Right renal cortex interstitium (tissue), 3 donors: ENCODE results near the gene USP16. TPM values are rescaled to one million over a fixed set of nuclear protein-coding genes. Genes with fewer than 3 reads are reported as not detected.
"Not testable (repeated sequence)": the region's sequence is repeated elsewhere in the genome, so short reads cannot be mapped to it uniquely, and the experiment has no call there.

Source experiments
- DNase-seq, 3 donors: peaks; one replicate each; pipeline ENCODE4 v3.0.0-alpha.2; 2013; ENCODE audit warnings: low read depth in 3 of 3, low spot score in 2 of 3
- polyA plus RNA-seq, 3 donors: library from polyadenylated mRNA; unstranded; fragments of 120-200 nt; gene quantifications; one replicate each; pipeline ENCODE4 v1.2.1, GENCODE V29; 2013; ENCODE audit not compliant: insufficient read length in 3 of 3

Gene USP16
- polyA plus RNA-seq = 10 to 100 TPM; 48.6 to 60.0 (median 58.8) TPM

DNA sequence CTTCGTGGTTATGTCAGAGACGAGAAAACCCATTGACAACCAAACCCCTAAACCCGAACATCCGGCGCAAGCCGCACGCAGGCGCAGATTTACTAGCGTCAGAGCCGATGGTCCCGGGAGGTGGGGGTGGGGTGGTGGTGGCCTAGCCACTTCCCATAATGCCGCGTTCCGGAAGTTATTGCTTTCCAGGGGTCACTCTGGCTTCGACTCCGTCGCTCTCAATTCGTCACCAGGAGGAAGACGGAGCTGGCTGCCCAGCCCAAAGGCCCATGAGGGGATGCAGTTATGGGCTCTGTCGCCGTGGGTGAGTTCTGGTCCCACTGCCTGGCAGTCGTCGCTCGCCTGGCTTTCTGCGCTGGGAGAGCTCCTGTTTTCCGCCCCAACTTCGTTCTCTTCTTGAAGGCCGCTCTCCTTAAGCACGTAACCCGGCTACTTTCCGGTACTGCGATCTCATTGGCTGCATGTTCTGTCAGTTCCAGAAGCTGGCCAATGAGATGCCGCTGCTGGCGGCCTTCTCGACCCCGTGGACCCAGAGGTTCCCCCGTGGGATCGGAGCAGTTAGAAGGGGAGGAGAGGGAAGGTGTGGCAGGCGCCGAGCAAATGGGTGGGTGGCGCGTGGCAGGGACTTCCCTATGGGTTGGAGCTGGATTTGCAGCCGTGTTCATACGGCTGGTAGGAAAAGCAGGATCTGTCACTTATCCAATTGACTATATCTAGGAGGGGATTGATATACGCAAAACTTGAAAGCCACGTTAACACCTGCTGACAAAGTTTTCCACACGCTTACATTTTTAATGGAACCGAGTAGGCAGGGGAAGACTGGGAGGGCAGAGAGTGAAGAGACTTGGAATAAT, at the start of gene USP16:
USP16 (plus strand) TSS at position 195 of the 854 bp plus-strand sequence. CDS start 3,246 bp downstream, outside the sequence.
- DNase-seq = peak; percentile 98 to 100 (median 99)

DNA sequence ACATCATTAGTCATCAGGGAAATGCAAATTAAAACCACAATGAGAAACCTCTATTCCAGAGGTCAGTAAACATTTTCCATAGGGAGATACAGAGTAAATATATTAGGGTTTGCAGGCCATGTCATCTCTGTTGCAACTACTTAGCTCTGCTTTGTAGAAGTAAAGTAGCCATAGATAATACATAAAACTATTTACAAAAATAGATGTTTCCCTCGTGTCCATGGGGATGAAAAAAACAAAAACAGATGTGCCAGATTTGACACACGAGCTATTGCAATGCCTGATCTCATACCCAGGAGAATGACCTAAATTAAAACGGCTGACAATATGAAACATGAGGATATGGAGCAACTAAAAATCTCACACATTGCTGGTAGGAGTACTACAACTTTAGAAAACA, 49.1 kb upstream of the USP16 start:
- DNase-seq = no peak

- no peak for DNase-seq
Measured at GRCh38 chr21:28979092-28979491, 45.4 kb upstream of the USP16 start.

GRCh38 chr21:28982637-28983036, 41.8 kb upstream of the USP16 start:
- no peak for DNase-seq

DNA sequence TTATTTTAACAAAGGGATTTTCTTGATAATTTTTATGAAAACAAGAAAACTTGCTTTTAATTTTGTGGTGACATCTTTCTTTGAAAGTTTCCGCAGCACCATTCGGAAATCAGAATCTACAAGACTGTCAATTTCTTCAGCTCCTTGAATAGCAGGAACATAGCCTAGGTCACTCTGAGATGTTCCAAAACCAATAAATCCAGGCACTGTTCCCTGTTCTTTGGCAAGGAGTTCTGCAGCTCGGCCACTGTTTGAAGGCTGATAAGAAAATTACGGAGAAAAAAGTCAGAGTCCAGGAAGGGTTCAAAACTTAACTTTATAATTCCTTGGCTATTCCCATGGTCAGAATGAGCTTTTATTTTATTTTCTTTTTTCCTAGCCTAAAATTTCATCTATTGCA, 37.8 kb upstream of the USP16 start:
- no peak for DNase-seq

- DNase-seq = not testable (repeated sequence)
Measured at GRCh38 chr21:28988146-28988545, 36.3 kb upstream of the USP16 start.

- DNase-seq = no peak
Measured at GRCh38 chr21:28991861-28992525, 32.5 kb upstream of the USP16 start.

DNA sequence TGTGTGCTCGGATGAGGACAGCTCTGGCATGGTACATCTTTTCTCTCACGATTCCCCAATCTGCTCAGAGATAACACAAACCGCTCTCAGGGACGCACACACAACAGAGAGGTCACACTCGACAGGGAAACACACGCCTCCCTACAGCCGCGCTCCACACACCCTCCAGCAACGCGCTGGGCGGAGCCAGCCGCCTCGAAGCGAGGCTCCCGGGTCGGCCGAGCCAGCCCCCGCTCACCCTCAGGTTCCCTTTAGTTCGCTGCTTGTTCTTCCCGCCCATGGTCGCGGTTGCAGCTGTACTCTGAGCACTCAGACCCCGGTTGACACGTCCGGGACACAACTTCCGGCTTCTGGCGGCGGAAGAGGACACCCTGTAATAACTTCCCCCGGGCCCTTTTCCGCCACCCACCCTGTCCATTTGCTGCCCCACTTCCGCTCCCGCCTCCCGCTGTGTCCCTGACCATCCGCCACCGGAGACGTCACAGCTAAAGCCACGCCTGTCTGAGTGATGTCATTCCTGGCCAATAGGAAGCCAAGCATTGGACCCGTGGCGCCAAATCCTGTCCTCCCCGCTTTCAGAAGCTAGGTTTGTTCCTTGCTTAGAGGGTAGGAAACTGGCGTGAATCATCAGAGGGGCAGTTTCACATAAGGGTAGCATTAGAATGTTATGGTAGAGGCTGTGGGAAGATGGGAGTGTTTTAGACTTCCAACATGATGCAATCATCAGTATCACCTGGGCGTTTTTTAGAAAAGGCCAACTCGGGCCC, 31.8 kb upstream of the USP16 start, which contains the start of gene LTN1:
LTN1 (minus strand) TSS at position 352 of the 767 bp plus-strand sequence; CDS start at position 280, 72 bp downstream.
- DNase-seq = peak; percentile 97 to 99 (median 99)

GRCh38 chr21:28993293-28993629, 31.2 kb upstream of the USP16 start:
- no peak for DNase-seq

DNA sequence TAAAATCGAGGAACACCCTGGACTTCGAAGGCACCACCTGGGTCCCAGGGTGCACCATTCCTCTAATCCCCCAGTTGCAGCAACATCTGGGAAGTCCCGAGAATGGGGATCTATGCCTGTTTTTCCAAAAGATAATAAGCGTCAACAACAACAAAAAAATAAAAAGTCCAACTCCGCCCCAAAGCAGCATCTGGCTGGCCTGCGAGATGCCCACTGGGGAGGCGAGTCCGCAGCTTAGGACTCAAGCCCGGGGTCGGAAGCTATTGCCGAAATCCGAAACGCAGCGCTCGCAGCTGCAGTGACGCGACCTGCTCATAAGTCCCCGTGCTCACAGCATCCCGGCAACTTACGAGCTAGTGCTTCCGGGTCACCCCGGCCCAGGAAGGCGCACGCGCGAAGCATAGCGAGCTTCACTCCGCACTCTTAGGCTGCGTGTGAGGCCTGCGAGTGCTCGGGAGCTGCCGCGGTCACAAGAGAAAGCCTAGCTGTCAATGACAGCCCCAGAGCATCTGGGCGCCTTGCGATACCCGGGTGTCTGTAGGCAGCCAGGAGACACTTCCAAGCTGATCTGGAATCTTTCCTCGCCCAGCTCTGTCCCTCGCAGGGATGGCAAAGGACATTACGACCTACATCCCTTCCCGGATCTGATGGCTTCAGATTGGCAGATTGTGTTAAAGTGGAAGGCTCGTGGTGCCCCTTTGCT, 21.9 kb upstream of the USP16 start:
- DNase-seq = peak; percentile 89 to 93 (median 93)

DNA sequence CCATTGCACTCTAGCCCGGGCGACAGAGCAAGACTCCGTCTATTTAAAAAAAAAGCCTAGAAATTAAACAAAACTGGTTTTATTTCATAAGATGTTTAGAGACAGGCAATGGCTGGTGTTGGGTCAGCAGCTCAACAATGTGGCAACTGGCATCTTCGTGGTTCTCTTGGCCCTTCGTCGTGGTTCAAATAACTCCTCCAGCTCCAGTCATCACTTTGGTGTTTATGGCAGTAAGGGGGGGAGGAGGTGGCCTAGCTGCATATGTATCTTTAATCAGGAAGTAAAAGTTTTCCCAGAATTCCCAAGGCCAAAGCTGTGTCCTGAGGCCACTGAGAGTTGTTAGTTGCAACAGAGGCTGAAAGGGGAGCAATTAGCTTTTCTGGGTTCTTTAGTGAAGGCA, 18.8 kb upstream of the USP16 start:
- DNase-seq = no peak

DNA sequence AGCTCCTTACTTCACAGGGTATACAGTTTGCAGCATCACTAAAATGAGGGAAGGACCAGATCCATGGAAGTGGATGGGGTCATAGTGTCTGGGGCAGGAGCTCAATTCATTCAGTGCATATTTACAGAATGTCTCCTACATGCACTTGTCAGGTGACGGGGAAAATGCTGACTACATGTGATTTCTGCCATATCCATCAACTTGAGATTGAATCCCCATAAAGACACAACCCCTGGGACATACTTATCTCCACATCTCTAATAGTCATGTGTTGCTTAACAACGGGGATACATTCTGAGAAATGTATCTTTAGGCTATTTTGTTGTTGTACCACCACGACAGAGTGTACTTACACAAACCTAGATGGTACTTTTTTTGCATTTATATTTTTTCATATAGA, 17.3 kb upstream of the USP16 start:
- no peak for DNase-seq

GRCh38 chr21:29007810-29008209, 16.7 kb upstream of the USP16 start:
- DNase-seq = no peak

- DNase-seq = no peak
Measured at GRCh38 chr21:29008367-29008766, 16.1 kb upstream of the USP16 start.

GRCh38 chr21:29011236-29011635, 13.2 kb upstream of the USP16 start:
- DNase-seq = not testable (repeated sequence)

DNA sequence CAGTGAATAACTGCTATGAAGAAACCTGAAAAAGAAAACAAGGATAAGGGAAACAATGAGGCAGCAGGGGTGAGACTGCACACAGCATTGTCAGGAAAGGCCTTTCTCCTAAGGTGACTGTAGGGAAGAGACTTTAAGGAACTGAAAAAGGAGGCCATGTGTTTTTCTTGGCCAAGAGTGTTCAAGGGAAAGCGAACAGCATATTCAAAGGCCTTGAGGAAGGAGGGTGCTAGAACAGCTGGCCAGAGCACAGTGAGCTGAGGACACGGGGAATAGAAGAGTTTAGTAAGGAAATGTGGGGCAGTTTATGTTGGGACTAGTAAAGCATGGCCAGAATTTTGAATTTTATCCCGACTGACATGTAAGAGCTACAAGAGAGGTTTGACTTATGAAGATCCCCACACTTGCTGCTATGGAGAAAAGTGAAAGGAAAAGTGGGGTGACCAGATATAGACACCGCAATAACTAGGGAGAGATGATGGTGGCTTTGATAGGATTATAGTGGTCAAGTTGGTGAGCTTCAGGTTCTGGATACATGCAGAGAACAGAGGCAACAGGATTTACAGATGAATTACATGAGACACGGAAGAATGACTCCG, 6.7 kb upstream of the USP16 start:
- no peak for DNase-seq

GRCh38 chr21:29018540-29018939, 5.9 kb upstream of the USP16 start:
- no peak for DNase-seq

DNA sequence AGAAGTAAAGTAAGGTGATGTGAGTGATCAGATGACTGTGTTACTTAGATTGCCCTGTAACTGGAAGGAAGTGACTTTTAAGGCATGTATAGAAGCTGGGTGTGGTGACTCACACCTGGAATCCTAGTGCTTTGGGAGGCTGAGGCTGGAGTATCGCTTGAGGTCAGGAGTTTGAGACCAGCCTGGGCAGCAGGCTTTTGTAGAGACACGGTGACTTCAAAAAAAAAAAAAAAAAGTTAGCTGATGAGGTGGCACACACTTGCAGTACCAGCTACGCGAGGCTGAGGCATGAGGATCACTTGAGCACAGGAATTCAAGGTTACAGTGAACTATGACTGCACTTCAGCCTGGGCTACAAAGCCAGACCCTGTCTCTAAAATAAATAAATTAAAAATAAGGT, 2.3 kb upstream of the USP16 start:
- no peak for DNase-seq

- DNase-seq = no peak
Measured at GRCh38 chr21:29025328-29025713, 853 bp downstream of the USP16 start.

- DNase-seq = no peak
Measured at GRCh38 chr21:29029524-29029923, 5.1 kb downstream of the USP16 start.
